C4-2B (cell line): ENCODE data around the gene CHCHD4.
"Not testable (repeated sequence)": the region's sequence is repeated elsewhere in the genome, so short reads cannot be mapped to it uniquely, and the experiment has no call there.

ENCODE experiments used
- CTCF ChIP-seq: fragments of 450-650 bp; conservative IDR thresholded peaks from 2 replicates; pipeline ENCODE4 v1.5.1; 2017; ENCODE audit warnings: mild to moderate bottlenecking
- ZFX ChIP-seq: fragments of 450-650 bp; IDR thresholded peaks from 2 replicates; pipeline ENCODE4 v1.6.1; 2017

- not testable (repeated sequence) for TF ChIP-seq CTCF, ZFX
These were observed 37.2 kb downstream of the CHCHD4 start for GRCh38 chr3:14087461-14087860.
